K562 (cell line): ENCODE data around the gene XRCC5.

ENCODE experiments used
- ATF1 ChIP-seq, 2 experiments: fragments of 450-650 bp in 1 of 2; IDR thresholded peaks; 2 replicates each; pipeline ENCODE4 v1.6.1; 2016; ENCODE audit warnings: missing compliant biosample characterization in 1 of 2, missing genetic modification characterization in 1 of 2
- FOSL1 ChIP-seq: fragments of 200-800 bp; sonication (Bioruptor generic); conservative IDR thresholded peaks from 2 replicates; pipeline ENCODE4 v1.6.1; 2016; ENCODE audit warnings: missing genetic modification characterization, missing compliant biosample characterization
- ZKSCAN3 ChIP-seq: fragments of 250-450 bp; sonication (Bioruptor Pico); IDR thresholded peaks from 2 replicates; pipeline ENCODE4 v1.4.0; 2020

DNA sequence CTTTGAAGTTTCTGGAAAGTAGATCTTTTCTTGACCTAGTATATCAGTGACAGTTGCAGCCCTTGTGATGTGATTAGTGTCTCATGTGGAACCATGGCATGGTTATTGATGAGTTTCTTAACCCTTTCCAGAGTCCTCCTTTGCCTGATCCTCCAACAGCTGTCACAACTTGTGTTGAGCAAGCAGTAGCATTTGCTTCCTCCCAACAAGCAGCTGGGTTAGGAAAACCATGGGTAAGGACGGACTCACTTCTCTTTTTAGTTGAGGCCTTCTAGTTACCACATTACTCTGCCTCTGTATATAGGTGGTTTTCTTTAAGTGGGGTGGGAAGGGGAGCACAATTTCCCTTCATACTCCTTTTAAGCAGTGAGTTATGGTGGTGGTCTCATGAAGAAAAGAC lies 96.3 kb downstream of the XRCC5 start:
- TF ChIP-seq FOSL1 (no peak), ZKSCAN3 (no peak), ATF1 (CRISPR knock-in tag; IDR thresholded peaks at IDR 0.05) (no peak), ATF1 (tag; IDR thresholded peaks at IDR 0.05) (no peak)
